SU-DHL-6 (cell line): ENCODE measurements around the gene NECAB2.

Experiments
- H2AFZ ChIP-seq: fragments of 200-600 bp; sonication (generic); 2 replicates; pipeline ENCODE4 v1.6.1; 2014; ENCODE audit warnings: low read depth, mild to moderate bottlenecking, moderate library complexity, mixed read lengths, antibody characterized with exemption, low read length; ENCODE audit not compliant: severe bottlenecking
- H3F3A ChIP-seq: fragments of 200-600 bp; shearing (Covaris generic); 2 replicates; pipeline ENCODE4 v1.6.0; 2016; ENCODE audit warnings: antibody characterized with exemption, mild to moderate bottlenecking; ENCODE audit not compliant: insufficient read depth
- H3K27ac ChIP-seq: fragments of 200-600 bp; sonication (generic); 2 replicates; pipeline ENCODE4 v1.5.1; 2016; ENCODE audit warnings: low read depth, mild to moderate bottlenecking, low read length, moderate library complexity, mixed read lengths
- H3K27me3 ChIP-seq: fragments of 200-600 bp; sonication (generic), shearing (Covaris generic); 2 replicates; pipeline ENCODE4 v1.6.0; 2014; ENCODE audit warnings: mild to moderate bottlenecking, low read length
- H3K36me3 ChIP-seq: fragments of 200-600 bp; sonication (generic); 2 replicates; pipeline ENCODE4 v1.6.1; 2014; ENCODE audit warnings: mild to moderate bottlenecking, low read length, mixed read lengths
- H3K4me2 ChIP-seq: fragments of 300-600, 200-600 bp; shearing (Covaris generic), sonication (generic); 2 replicates; pipeline ENCODE4 v1.6.0; 2014; ENCODE audit warnings: low read length, low read depth, mild to moderate bottlenecking; ENCODE audit not compliant: poor library complexity, severe bottlenecking
- H3K4me3 ChIP-seq: fragments of 200-600 bp; sonication (generic); 2 replicates; pipeline ENCODE4 v1.5.1; 2014; ENCODE audit warnings: antibody characterized with exemption, low read length, mild to moderate bottlenecking, mixed read lengths; ENCODE audit not compliant: insufficient read depth, poor library complexity, severe bottlenecking
- H3K79me2 ChIP-seq: fragments of 200-600 bp; sonication (generic); 2 replicates; pipeline ENCODE4 v1.6.1; 2014; ENCODE audit warnings: mild to moderate bottlenecking, low read length, moderate library complexity; ENCODE audit not compliant: insufficient read depth
- H3K9ac ChIP-seq: fragments of 200-600 bp; sonication (generic); 2 replicates; pipeline ENCODE4 v1.7.0; 2014; ENCODE audit warnings: mild to moderate bottlenecking, low read length
- H3K9me2 ChIP-seq: fragments of 200-600 bp; sonication (generic); replicated peaks from 2 replicates; pipeline ENCODE4 v1.6.1; 2014; ENCODE audit warnings: low read length; ENCODE audit not compliant: insufficient read depth
- H3K9me3 ChIP-seq: fragments of 200-600 bp; sonication (generic); 2 replicates; pipeline ENCODE4 v1.6.1; 2014; ENCODE audit warnings: low read length, mixed read lengths; ENCODE audit not compliant: insufficient read depth
- H4K20me1 ChIP-seq: fragments of 200-600 bp; sonication (generic); 2 replicates; pipeline ENCODE4 v1.6.1; 2014; ENCODE audit warnings: low read depth, mild to moderate bottlenecking, antibody characterized with exemption, low read length, moderate library complexity, mixed read lengths
- CTCF ChIP-seq: fragments of 200-600 bp; sonication (generic); IDR thresholded peaks from one replicate; pipeline ENCODE4 v1.5.1; 2017; ENCODE audit warnings: antibody characterized with exemption, mild to moderate bottlenecking, low read length, moderate library complexity; ENCODE audit not compliant: insufficient read depth, poor library complexity, severe bottlenecking
- EZH2phosphoT487 ChIP-seq: fragments of 200-600 bp; sonication (generic), shearing (Covaris generic); conservative IDR thresholded peaks from 2 replicates; pipeline ENCODE4 v1.6.1; 2018; ENCODE audit warnings: mild to moderate bottlenecking, antibody characterized with exemption, low read length, moderate library complexity, mixed read lengths

Gene NECAB2

GRCh38 chr16:83963277-83964119 is 4.5 kb upstream of the NECAB2 start:
- no peak overlapping the region for H3K4me3 ChIP-seq
- no peak overlapping the region for H3K27ac ChIP-seq
- H3K4me2 ChIP-seq, result no peak overlapping the region
- H4K20me1 ChIP-seq, result no peaks in the 10 kb centered on the region
- no peaks in the 10 kb centered on the region for H3K79me2 ChIP-seq
- no peak overlapping the region for H3K9ac ChIP-seq
- H3F3A ChIP-seq, result no peaks in the 10 kb centered on the region
- no peaks in the 10 kb centered on the region for H3K9me2 ChIP-seq
- H2AFZ ChIP-seq, result no peak overlapping the region
- TF ChIP-seq EZH2phosphoT487 (no peak), CTCF (no peak)
- no peaks in the 10 kb centered on the region for H3K9me3 ChIP-seq
- H3K27me3 ChIP-seq, result no peaks in the 10 kb centered on the region
- H3K36me3 ChIP-seq, result no peaks in the 10 kb centered on the region

- no peaks in the 10 kb centered on the region for H3K79me2 ChIP-seq
- H3F3A ChIP-seq, result no peaks in the 10 kb centered on the region
- H3K9ac ChIP-seq, result no peak overlapping the region
- no peaks in the 10 kb centered on the region for H3K9me2 ChIP-seq
- H3K9me3 ChIP-seq, result no peaks in the 10 kb centered on the region
- no peaks in the 10 kb centered on the region for H3K36me3 ChIP-seq
- TF ChIP-seq EZH2phosphoT487 (no peak), CTCF (no peak)
- H3K27ac ChIP-seq, result no peak overlapping the region
- no peaks in the 10 kb centered on the region for H3K27me3 ChIP-seq
- no peak overlapping the region for H3K4me3 ChIP-seq
- H2AFZ ChIP-seq, result no peak overlapping the region
- no peaks in the 10 kb centered on the region for H4K20me1 ChIP-seq
- no peak overlapping the region for H3K4me2 ChIP-seq
These were observed 3.2 kb upstream of the NECAB2 start for GRCh38 chr16:83964684-83965443.

GRCh38 chr16:83965444-83966152 is 2.4 kb upstream of the NECAB2 start:
- Histone ChIP-seq H3K9me3 (no peaks in the 10 kb centered on the region), H3K4me2 (no peak overlapping the region), H3K4me3 (no peak overlapping the region), H3K27me3 (no peaks in the 10 kb centered on the region), H3K27ac (no peak overlapping the region), H3K9ac (no peak overlapping the region), H3K36me3 (no peaks in the 10 kb centered on the region), H3K9me2 (no peaks in the 10 kb centered on the region), H2AFZ (no peak overlapping the region), H3K79me2 (no peaks in the 10 kb centered on the region), H3F3A (no peaks in the 10 kb centered on the region), H4K20me1 (no peaks in the 10 kb centered on the region)
- TF ChIP-seq EZH2phosphoT487, result no peak
- TF ChIP-seq CTCF, result no peak
